SH-SY5Y (cell line): ENCODE results near the gene APOL6.

Source experiments
- GATA2 ChIP-seq: IDR thresholded peaks from 2 replicates; pipeline ENCODE4 v1.6.1; 2011; ENCODE audit warnings: mild to moderate bottlenecking, low read depth, low read length
- GATA3 ChIP-seq: IDR thresholded peaks from 2 replicates; pipeline ENCODE4 v1.6.1; 2011; ENCODE audit warnings: low read depth, mild to moderate bottlenecking, low read length, moderate library complexity

GRCh38 chr22:35618427-35619223, 29.6 kb upstream of the APOL6 start:
- TF ChIP-seq GATA3 (no peak), GATA2 (no peak)
